Activated CD8-positive, alpha-beta memory T cell treated with anti-CD3 and anti-CD28 coated beads for 1 hour (primary cell): ENCODE measurements around the gene TMEM123.
A peak's percentile ranks its signal among the peaks of the same experiment; 100 is the strongest.

ENCODE experiments used
- DNase-seq, 2 donors: peaks; one replicate each; pipeline ENCODE4 v3.0.0-alpha.2; 2020; ENCODE audit warnings: low read depth in 1 of 2; ENCODE audit errors: extremely low read depth in 1 of 2

TMEM123 gene

DNA sequence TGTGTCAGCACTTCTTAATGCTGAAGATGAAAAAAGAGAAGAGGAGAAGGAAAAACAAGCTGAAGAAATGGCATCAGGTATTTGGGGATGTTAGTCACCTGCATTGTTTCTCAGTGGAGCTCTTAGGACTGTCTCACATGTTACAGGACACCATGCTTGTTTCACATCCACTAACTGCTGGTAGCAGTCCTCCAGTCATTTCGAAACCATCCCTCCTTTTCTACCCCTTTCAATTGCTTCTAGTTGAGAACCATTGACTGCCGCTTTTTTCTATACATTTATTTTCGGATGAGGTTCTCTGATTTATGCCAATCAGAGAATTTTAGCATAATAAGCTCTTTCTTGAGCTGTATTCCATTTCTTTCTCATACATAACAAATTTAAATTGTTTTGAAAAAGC lies 84.1 kb downstream of the TMEM123 start:
- no peak for DNase-seq

DNA sequence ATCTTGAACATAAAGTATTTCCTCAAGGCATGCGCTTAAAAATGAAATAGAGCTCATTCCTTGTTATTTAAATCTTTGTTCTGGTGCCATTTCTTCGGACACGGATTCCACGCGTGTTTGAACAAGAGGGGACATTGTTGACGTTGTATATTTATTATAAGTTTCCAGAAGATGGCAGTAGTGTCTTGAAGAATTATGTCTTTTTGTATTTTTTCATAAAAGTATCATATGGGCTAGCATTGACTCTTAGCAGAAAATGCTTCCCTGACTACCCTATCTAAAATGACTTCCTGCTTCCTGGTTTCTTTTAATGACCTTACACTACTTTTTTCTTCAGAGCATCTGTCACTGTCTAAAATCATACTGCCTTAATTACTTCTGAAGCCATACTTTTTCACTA lies 85.2 kb downstream of the TMEM123 start:
- no peak for DNase-seq

DNA sequence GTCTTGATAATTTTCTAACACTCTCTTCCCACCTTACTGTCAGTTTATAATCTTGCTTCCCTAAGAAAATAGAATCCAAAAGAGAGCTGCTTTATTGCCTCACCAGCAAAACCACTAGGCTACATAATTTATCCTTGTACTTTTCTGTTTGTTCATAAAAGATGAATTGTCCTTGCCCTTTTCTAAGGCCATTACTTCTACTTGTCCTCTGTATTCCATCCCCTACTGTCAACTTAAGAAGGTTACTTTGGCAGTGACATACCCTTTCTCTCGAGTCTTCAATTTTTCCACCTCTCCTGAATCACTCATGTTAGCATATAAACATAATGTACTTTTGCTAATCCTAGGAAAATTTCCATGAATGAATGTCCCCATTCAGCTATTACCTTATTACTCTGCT lies 87.6 kb downstream of the TMEM123 start:
- DNase-seq = no peak

DNA sequence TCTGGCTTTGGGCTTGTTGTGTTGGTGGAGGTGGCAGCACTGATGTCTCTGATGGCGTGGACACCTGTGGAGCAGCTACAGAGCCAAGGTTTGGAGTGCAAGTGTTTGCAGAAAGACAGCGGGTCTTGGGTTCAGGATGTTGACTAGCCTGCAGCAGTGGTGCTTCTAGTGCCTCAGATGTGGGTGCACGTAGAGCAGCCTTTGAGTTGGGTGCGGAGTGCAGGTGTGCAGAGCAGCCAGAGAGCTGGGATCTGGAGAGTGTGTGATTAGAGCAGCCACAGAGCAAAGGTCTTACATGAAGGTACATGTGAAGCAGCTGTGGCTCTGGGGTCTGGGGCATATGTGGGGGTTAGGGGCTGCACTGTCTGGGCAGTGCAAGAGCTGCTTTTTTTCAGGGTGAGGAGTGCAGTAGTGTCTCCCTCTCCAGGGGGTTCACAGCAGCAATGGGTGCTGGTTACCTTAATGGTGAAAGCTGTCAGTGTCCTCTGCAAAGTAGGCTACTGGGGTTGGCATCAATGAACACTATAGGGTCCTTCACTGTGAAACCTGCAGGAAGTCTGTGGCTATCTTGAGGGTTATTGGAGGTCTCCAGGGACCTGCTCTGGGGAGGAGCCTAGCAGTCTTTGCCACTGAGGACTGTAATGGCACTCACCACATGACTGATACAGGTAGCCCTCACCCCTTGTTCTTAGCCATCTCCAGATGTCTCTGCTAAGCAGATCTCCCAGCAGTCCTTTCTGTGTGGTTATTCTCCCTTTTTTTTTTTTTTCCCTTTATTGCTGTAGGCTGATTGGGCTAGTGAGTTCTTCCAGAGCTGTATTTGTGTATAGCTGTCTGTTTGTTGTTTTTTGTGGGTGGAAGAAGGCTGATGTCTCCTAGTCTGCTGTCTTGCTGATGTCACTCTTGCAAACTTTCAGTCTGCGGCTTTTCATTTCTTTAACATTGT lies 91.2 kb downstream of the TMEM123 start:
- no peak for DNase-seq

DNA sequence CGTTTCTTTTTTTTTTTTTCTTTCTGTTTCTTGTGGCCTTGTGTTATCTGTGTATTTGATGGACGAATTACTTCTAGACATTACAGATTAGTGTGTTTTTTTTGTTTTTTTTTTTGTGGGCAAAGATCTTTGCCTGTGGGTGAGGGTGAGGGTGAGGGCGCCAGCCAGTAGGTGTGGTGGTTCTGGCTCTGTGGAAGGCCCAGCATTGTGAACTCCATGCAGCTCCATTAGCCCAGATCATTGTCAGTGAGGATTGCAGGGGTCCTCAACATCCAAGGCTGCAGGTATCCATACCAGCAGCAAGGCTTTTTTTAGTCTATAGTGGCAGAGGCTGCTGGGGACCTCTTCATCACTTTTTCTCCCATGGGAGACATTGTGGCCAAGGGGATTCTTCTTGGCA lies 91.9 kb downstream of the TMEM123 start:
- DNase-seq = no peak

DNA sequence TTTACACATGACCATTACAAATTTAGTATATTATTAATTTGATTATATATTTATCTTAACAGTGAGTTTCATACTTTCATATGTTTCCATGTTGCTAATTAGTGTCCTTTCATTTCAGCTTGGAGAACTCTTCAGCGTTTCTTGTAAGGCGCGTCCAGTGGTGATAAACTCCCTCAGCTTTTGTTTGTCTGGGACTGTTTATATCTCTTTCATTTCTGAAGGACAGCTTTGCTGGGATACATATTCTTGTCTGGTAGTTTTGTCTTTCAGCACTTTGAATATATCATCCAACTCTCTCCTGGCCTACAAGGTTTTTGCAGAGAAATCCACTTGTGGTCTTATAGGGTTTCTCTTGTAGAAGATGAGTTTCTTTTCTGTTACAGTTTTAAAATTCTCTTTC lies 93.2 kb downstream of the TMEM123 start:
- no peak for DNase-seq

DNA sequence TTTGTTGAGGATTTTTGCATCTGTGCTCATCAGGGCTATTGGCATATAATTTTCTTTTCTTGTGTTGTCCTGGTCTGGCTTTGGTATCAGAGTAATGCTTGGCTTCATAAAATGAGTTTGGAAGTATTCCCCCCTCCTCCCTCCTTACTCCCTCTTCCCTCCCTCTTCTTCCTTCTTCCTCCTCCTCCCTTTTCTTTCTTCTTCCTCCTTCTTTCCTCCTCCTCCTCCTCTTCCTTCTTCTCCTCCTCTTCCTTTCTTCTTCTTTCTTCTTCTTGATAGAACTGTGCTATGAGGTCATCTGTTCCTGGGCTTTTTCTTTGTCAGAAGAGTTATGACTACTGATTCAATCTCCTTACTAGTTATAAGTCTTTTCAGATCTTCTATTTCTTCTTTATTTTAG lies 95.4 kb downstream of the TMEM123 start:
- no peak for DNase-seq

DNA sequence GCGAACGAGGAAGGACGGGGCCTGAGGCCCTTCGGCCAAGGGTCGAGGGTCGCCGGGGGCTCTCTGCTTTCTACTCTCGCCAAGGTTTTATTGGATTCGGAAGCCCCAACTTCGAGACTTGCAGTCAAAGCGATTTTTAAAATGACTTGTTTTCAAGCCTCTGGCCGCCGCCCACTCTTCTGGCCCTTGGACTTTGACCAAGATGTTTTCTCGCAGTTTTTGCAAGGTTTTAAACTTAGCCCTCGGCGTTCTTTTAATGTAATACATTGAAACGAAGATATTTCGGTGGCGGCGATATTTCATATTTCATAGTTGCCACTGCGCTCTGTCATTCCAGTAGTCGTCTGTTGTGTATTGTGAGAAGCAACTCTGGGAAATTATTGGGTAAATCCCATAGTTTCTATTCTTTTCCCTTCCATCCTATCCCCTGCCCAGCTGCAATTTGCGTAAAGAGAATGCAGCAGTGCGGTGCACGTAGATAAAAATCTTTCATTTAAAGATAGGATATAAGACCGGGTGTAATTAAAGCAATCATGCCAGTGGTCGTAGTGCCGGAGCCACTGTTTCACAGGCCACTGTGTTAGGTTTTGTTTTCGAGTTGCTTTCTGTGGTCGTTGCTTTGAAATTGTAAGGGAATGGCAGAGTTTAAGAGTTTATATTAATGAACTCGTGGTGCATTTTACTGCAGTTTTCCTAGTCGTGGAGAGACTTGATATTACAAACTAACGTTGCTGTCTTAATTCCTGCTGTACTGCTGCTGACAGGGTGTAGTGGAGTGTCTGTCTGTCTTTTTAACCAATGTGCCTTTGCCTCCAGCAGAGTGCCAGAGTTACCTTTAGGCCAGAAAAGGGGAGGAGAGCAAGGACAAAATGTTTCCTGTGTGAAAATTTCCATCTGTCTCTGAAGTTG lies 104.8 kb downstream of the TMEM123 start:
- DNase-seq = no peak

DNA sequence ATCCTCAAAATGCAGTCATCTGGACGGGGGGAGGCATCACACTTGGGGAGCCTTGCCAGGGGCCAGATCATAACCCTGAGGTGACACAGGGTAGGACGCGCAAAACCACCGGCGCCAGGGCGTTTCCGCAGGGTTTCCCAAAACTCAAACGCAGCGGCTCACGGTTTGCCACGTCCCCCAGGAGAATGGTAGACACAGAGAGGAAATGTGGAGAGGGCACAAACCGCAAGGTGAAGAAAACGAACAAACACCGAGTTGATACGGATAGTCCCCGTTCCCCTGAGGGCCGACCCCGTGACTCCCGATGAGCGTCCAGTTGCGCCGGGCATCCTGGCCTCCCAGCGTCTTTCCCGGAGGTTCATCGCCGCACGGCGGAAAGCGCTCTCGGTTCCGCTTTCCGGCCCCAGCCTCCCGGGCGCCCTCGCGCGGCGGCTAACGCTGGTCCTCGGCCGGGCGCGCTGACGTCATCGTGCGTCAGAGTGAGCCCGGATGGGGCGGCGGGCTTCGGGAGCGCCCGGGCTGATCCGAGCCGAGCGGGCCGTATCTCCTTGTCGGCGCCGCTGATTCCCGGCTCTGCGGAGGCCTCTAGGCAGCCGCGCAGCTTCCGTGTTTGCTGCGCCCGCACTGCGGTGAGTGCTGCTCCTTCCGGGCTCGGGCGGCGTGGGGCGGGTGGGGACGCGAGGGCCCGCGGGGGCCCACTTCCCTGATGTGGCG lies 105.7 kb downstream of the TMEM123 start, which contains the start of gene BIRC2:
BIRC2 (plus strand) TSS at position 467 of the 714 bp plus-strand sequence. CDS start 2,641 bp downstream, outside the sequence.
- peak; percentile 93 to 94 for DNase-seq

DNA sequence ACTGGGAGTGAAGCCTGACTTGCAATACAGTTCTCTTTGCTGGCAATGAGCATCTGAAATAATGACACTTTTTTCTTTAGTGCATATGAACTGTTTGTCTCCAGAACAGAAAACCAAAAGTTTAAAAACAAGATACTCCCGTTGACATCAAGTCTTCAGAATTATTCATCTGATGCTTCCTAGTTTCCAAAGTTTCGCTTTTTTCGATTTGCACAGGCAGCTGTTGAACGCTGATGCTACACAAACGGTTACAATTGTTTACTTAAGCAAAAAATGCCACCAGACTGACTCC lies 106.2 kb downstream of the TMEM123 start:
- no peak for DNase-seq
